ENCODE results near the gene HADHA. TPM values are rescaled to one million over a fixed set of nuclear protein-coding genes. Genes with fewer than 3 reads are reported as not detected.

Gene HADHA
- total RNA-seq, 2 donors from 2014 or later: 226 to 266 TPM

GRCh38 chr2:26191316-26192159 is 52.9 kb downstream of the HADHA start:
- Histone ChIP-seq H3K9ac (ENCODE audit: low read depth in 2 of 2, low read length in 2 of 2) (no peak overlapping the region), H3K4me1 (no peaks in the 10 kb centered on the region), H3K27ac (no peak overlapping the region), H3K36me3 (peaks cover 9% of the 10 kb centered on the region), H3K4me3 (no peak overlapping the region), H3K27me3 (no peaks in the 10 kb centered on the region), H3K9me3 (no peaks in the 10 kb centered on the region)
- TF ChIP-seq CTCF (IDR thresholded peaks at IDR 0.05): no peak
- DNase-seq: no peak
- intact Hi-C loops (cut with DNase I): no loop called here

DNA sequence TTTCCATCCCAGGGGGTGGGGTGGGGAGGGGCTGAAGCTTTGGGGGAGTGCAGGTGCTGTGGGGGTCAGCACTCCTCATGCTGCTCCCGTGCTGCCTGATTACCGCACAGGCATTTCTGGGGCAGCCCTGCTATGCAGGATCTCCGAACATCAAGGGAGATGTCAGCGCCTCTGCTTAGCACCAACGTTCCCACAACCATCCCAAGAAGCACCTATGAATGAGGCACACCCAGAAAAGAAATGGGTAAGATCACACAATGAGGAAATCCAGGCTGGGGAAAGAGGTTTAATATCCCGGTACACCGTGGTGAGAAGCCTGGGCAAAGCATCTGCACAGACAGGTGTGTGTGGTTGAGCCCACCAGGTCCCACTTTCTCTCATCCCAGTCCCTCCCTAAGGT is 54.1 kb downstream of the HADHA start:
- Histone ChIP-seq H3K9ac (ENCODE audit: low read depth in 2 of 2, low read length in 2 of 2) (no peak overlapping the region), H3K4me3 (no peak overlapping the region), H3K27ac (no peak overlapping the region), H3K9me3 (no peaks in the 10 kb centered on the region), H3K36me3 (peaks cover 7% of the 10 kb centered on the region), H3K27me3 (no peaks in the 10 kb centered on the region), H3K4me1 (no peaks in the 10 kb centered on the region)
- intact Hi-C loops (cut with DNase I): no loop called here
- DNase-seq: no peak
- no peak for TF ChIP-seq CTCF (IDR thresholded peaks at IDR 0.05)

GRCh38 chr2:26189751-26190150 is 54.7 kb downstream of the HADHA start:
- intact Hi-C loops (cut with DNase I): no loop called here
- Histone ChIP-seq H3K9me3 (no peaks in the 10 kb centered on the region), H3K9ac (ENCODE audit: low read depth in 2 of 2, low read length in 2 of 2) (no peak overlapping the region), H3K4me1 (no peaks in the 10 kb centered on the region), H3K36me3 (peaks cover 7% of the 10 kb centered on the region), H3K27ac (no peak overlapping the region), H3K4me3 (no peak overlapping the region), H3K27me3 (no peaks in the 10 kb centered on the region)
- TF ChIP-seq CTCF (IDR thresholded peaks at IDR 0.05): no peak
- no peak for DNase-seq

- Histone ChIP-seq H3K9ac (ENCODE audit: low read depth in 2 of 2, low read length in 2 of 2) (no peak overlapping the region), H3K27ac (no peak overlapping the region), H3K4me1 (no peaks in the 10 kb centered on the region), H3K36me3 (peaks cover 2% of the 10 kb centered on the region), H3K27me3 (no peaks in the 10 kb centered on the region), H3K9me3 (no peaks in the 10 kb centered on the region), H3K4me3 (no peak overlapping the region)
- no peak for DNase-seq
- intact Hi-C loops (cut with DNase I): no loop called here
- TF ChIP-seq CTCF (IDR thresholded peaks at IDR 0.05): no peak
These were observed 55.3 kb downstream of the HADHA start for GRCh38 chr2:26189123-26189522.

- Histone ChIP-seq H3K27ac (no peak overlapping the region), H3K4me1 (no peaks in the 10 kb centered on the region), H3K36me3 (no peaks in the 10 kb centered on the region), H3K27me3 (no peaks in the 10 kb centered on the region), H3K9me3 (no peaks in the 10 kb centered on the region), H3K9ac (ENCODE audit: low read depth in 2 of 2, low read length in 2 of 2) (no peak overlapping the region), H3K4me3 (no peak overlapping the region)
- intact Hi-C loops (cut with DNase I): no loop called here
- DNase-seq: no peak
- TF ChIP-seq CTCF (IDR thresholded peaks at IDR 0.05): no peak
These were observed 56.8 kb downstream of the HADHA start for GRCh38 chr2:26187537-26188104.
